ENCODE measurements around the gene SMAD7.

- TF ChIP-seq REST (IDR thresholded peaks at IDR 0.05) (no peak), EP300 (IDR thresholded peaks at IDR 0.05) (no peak)
Observed at GRCh38 chr18:48953104-48953706, 2.4 kb upstream of the SMAD7 start.

All from A549 (cell line).